Large intestine (tissue), 3 donors: ENCODE data around the gene IL4I1. TPM values are rescaled to one million over a fixed set of nuclear protein-coding genes. Genes with fewer than 3 reads are reported as not detected.
"Not testable (repeated sequence)": the region's sequence is repeated elsewhere in the genome, so short reads cannot be mapped to it uniquely, and the experiment has no call there.

ENCODE experiments used
- DNase-seq, 2 donors: peaks; one replicate each; pipeline versions ENCODE4 v3.0.0 to v3.0.0-alpha.2; 2013
- H3K27ac ChIP-seq: one replicate; pipeline ENCODE4 v1.5.1; 2013; ENCODE audit warnings: low read length
- H3K27me3 ChIP-seq: 2 replicates; pipeline ENCODE4 v1.6.1; 2013; ENCODE audit warnings: low read length; ENCODE audit not compliant: control insufficient read depth, insufficient read depth
- H3K36me3 ChIP-seq: 2 replicates; pipeline ENCODE4 v1.6.1; 2013; ENCODE audit warnings: low read length; ENCODE audit not compliant: control insufficient read depth, insufficient read depth
- H3K4me1 ChIP-seq: one replicate; pipeline ENCODE4 v1.6.1; 2013; ENCODE audit warnings: low read length; ENCODE audit not compliant: control insufficient read depth, insufficient read depth
- H3K4me3 ChIP-seq: one replicate; pipeline ENCODE4 v1.5.1; 2013; ENCODE audit warnings: low read length
- H3K9me3 ChIP-seq: one replicate; pipeline ENCODE4 v1.6.1; 2013; ENCODE audit warnings: mild to moderate bottlenecking, low read depth, low read length, moderate library complexity; ENCODE audit not compliant: control insufficient read depth
- WGBS: methylation state at CpG from one replicate; pipeline ENCODE4 v1.1.5; 2013; ENCODE audit warnings: low lambda C conversion rate; ENCODE audit not compliant: insufficient coverage; 5-methylcytosine and 5-hydroxymethylcytosine counted together
- polyA plus RNA-seq: library from polyadenylated mRNA; unstranded; fragments of 120-200 nt; gene quantifications from one replicate; pipeline ENCODE4 v1.2.1, GENCODE V29; 2013

The IL4I1 gene
- polyA plus RNA-seq, 1 donor = 3.5 TPM

DNA sequence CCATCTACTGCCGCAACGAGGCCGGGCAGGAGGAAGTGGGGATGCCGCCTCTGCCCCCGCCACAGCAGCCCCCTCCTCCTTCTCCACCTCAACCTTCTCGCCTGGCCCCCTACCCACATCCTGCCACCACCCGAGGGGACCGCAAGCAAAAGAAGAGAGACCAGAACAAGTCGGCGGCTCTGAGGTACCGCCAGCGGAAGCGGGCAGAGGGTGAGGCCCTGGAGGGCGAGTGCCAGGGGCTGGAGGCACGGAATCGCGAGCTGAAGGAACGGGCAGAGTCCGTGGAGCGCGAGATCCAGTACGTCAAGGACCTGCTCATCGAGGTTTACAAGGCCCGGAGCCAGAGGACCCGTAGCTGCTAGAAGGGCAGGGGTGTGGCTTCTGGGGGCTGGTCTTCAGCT is 36.0 kb upstream of the IL4I1 start:
- H3K27ac ChIP-seq = no peak overlapping the region
- 100% methylated on average over 1 of the region's 25 CpGs for WGBS
- H3K4me1 ChIP-seq = peaks cover 7% of the 10 kb centered on the region
- no peak overlapping the region for H3K4me3 ChIP-seq
- no peak for DNase-seq
- H3K36me3 ChIP-seq = peaks cover 14% of the 10 kb centered on the region
- H3K27me3 ChIP-seq = no peaks in the 10 kb centered on the region
- no peaks in the 10 kb centered on the region for H3K9me3 ChIP-seq

- H3K9me3 ChIP-seq = no peaks in the 10 kb centered on the region
- peaks cover 20% of the 10 kb centered on the region for H3K36me3 ChIP-seq
- no CpG with 5 or more reads among the region's 5 CpGs for WGBS
- peaks cover 8% of the 10 kb centered on the region for H3K4me1 ChIP-seq
- DNase-seq = no peak
- no peak overlapping the region for H3K4me3 ChIP-seq
- H3K27ac ChIP-seq = no peak overlapping the region
- no peaks in the 10 kb centered on the region for H3K27me3 ChIP-seq
Observed at GRCh38 chr19:49932041-49932451, 35.4 kb upstream of the IL4I1 start.

DNA sequence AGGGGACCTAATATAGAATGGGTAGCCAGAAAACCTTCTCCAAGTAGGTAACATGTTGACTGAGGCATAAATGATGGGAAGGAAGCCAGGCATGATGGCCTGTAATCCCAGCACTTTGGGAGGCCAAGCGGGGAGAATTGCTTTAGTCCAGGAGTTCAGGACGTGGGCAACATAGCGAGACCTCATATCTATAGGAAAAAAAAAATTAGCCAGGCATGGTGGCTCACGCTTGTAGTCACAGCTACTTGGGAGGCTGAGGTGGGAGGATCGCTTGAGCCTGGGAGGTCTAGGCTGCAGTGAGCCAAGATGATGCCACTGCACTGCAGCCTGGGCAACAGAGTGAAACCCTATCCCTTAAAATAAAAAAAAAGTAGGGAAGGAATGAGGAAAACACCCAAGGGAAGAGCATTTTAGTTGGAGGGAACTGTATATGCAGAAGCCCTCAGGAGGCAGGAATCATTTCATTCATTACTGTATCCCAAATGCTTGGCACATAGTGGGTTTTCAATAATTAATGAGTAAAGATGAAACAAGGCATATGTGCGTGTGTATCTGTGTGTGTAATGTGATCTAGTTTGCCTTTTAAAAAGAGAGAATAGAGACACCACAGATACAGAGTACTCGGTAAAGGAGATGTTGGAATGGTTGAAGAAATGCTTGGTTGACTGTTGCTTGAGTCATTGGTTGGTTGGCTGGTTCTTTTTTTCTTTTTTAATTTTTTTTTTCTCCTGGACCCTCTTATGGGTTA is 34.8 kb upstream of the IL4I1 start:
- no peaks in the 10 kb centered on the region for H3K27me3 ChIP-seq
- H3K4me1 ChIP-seq = peaks cover 8% of the 10 kb centered on the region
- peaks cover 25% of the 10 kb centered on the region for H3K36me3 ChIP-seq
- H3K9me3 ChIP-seq = no peaks in the 10 kb centered on the region
- DNase-seq = no peak
- H3K4me3 ChIP-seq = no peak overlapping the region
- no peak overlapping the region for H3K27ac ChIP-seq
- 100% methylated on average over 2 of the region's 7 CpGs for WGBS

- no CpG with 5 or more reads among the region's 15 CpGs for WGBS
- no peaks in the 10 kb centered on the region for H3K9me3 ChIP-seq
- H3K4me3 ChIP-seq = no peak overlapping the region
- H3K36me3 ChIP-seq = peaks cover 27% of the 10 kb centered on the region
- H3K4me1 ChIP-seq = peaks cover 8% of the 10 kb centered on the region
- DNase-seq = no peak
- H3K27me3 ChIP-seq = no peaks in the 10 kb centered on the region
- no peak overlapping the region for H3K27ac ChIP-seq
Observed at GRCh38 chr19:49930483-49931011, 33.9 kb upstream of the IL4I1 start.

- peaks cover 30% of the 10 kb centered on the region for H3K36me3 ChIP-seq
- no CpG with 5 or more reads among the region's 43 CpGs for WGBS
Observed at GRCh38 chr19:49929611-49930482, 33.2 kb upstream of the IL4I1 start.

GRCh38 chr19:49929121-49929610 is 32.5 kb upstream of the IL4I1 start, which contains the start of the genes ATF5 and NUP62:
ATF5 (plus strand) TSS chr19:49929205; CDS start chr19:49930851, 1,646 bp downstream.
NUP62 (minus strand) TSS chr19:49929504; CDS start chr19:49909807, 19,697 bp downstream.
- WGBS = no CpG with 5 or more reads among the region's 48 CpGs
- Histone ChIP-seq H3K4me3 (peak within 1 kb of the TSS; percentile 93), H3K4me1 (peaks cover 8% of the 10 kb centered on the region), H3K27ac (peak within 1 kb of the TSS; percentile 90), H3K9me3 (no peaks in the 10 kb centered on the region), H3K27me3 (no peaks in the 10 kb centered on the region), H3K36me3 (peaks cover 36% of the 10 kb centered on the region)
- peak; percentile 88 to 90 for DNase-seq

More at GRCh38 chr19:49929611-49930482, 33.2 kb upstream of the IL4I1 start:
- Histone ChIP-seq H3K4me1 (peaks cover 8% of the 10 kb centered on the region), H3K27ac (peak overlapping the region; percentile 90), H3K27me3 (no peaks in the 10 kb centered on the region), H3K9me3 (no peaks in the 10 kb centered on the region), H3K4me3 (peak overlapping the region; percentile 93)
- DNase-seq = peak; percentile 94 to 95

GRCh38 chr19:49927526-49928264 is 31.0 kb upstream of the IL4I1 start:
- DNase-seq = no peak
- no peaks in the 10 kb centered on the region for H3K27me3 ChIP-seq
- no peak overlapping the region for H3K4me3 ChIP-seq
- no peaks in the 10 kb centered on the region for H3K9me3 ChIP-seq
- no peak overlapping the region for H3K27ac ChIP-seq
- peaks cover 8% of the 10 kb centered on the region for H3K4me1 ChIP-seq
- peaks cover 41% of the 10 kb centered on the region for H3K36me3 ChIP-seq
- no CpG with 5 or more reads among the region's 14 CpGs for WGBS

GRCh38 chr19:49926515-49926914 is 29.8 kb upstream of the IL4I1 start:
- Histone ChIP-seq H3K9me3 (no peaks in the 10 kb centered on the region), H3K4me3 (no peak overlapping the region), H3K27ac (no peak overlapping the region), H3K4me1 (peaks cover 8% of the 10 kb centered on the region), H3K36me3 (peaks cover 51% of the 10 kb centered on the region), H3K27me3 (no peaks in the 10 kb centered on the region)
- no peak for DNase-seq
- WGBS = 100% methylated on average over 1 of the region's 10 CpGs

DNA sequence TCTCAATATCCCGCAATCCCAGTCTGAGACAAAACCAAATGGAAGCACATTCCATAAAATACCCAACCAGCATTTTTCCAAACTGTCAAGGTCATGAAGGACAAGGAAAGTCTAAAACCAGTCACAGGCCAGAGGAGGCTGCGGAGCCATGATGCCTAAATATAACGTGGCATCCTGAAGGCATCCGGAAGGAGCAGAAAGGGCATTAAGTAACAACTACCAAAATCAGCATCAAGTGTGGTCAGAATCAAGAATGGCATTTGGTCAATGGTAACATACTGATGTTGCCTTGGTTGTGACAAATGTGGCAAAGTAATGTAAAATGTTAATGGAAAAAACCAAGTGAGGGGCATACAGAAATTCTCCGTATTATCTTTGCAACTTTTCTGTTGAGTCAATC is 28.8 kb upstream of the IL4I1 start:
- peaks cover 55% of the 10 kb centered on the region for H3K36me3 ChIP-seq
- H3K4me1 ChIP-seq = peaks cover 8% of the 10 kb centered on the region

DNA sequence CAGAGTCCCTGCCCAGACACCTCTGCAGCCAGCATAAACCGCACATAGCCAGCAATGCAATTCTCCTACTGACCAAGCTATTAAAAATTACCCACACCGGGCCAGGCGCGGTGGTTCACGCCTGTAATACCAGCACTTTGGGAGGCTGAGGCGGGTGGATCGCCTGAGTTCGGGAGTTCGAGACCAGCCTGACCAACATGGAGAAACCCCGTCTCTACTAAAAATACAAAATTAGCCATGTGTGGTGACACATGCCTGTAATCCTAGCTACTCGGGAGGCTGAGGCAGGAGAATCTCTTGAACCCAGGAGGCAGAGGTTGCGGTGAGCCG is 28.2 kb upstream of the IL4I1 start:
- peaks cover 59% of the 10 kb centered on the region for H3K36me3 ChIP-seq
- H3K4me3 ChIP-seq, H3K27ac ChIP-seq, DNase-seq, H3K27me3 ChIP-seq, H3K4me1 ChIP-seq, H3K9me3 ChIP-seq: not testable (repeated sequence)
- no CpG with 5 or more reads among the region's 13 CpGs for WGBS

More for the DNA sequence above, 28.8 kb upstream of the IL4I1 start:
- no peak for DNase-seq
- Histone ChIP-seq H3K4me3 (no peak overlapping the region), H3K27me3 (no peaks in the 10 kb centered on the region), H3K27ac (no peak overlapping the region), H3K9me3 (no peaks in the 10 kb centered on the region)
- 100% methylated on average over 1 of the region's 5 CpGs for WGBS
